Loucy (cell line): ENCODE measurements around the gene PLEKHN1.

Experiments used
- H2AFZ ChIP-seq: fragments of 200-600 bp; sonication (generic); 2 replicates; pipeline ENCODE4 v1.6.0; 2016; ENCODE audit warnings: antibody characterized with exemption, mild to moderate bottlenecking, low read length, moderate library complexity
- H3F3A ChIP-seq: fragments of 200-600 bp; 2 replicates; pipeline ENCODE4 v1.6.0; 2016; ENCODE audit warnings: antibody characterized with exemption, low read depth, mild to moderate bottlenecking
- H3K27me3 ChIP-seq: fragments of 200-600 bp; sonication (generic); 2 replicates; pipeline ENCODE4 v1.6.1; 2014; ENCODE audit warnings: low read length, mild to moderate bottlenecking; ENCODE audit not compliant: insufficient read depth, poor library complexity, severe bottlenecking
- H3K36me3 ChIP-seq: fragments of 200-600 bp; sonication (generic); 2 replicates; pipeline ENCODE4 v1.6.1; 2016; ENCODE audit warnings: low read length; ENCODE audit not compliant: insufficient read depth
- H3K4me1 ChIP-seq: fragments of 200-600 bp; sonication (generic); 2 replicates; pipeline ENCODE4 v1.5.1; 2014; ENCODE audit warnings: low read length, mild to moderate bottlenecking; ENCODE audit not compliant: insufficient read depth, poor library complexity, severe bottlenecking
- H3K4me2 ChIP-seq: fragments of 200-600 bp; sonication (generic); 2 replicates; pipeline ENCODE4 v1.6.0; 2014; ENCODE audit warnings: antibody characterized with exemption, low read length, low read depth, mild to moderate bottlenecking; ENCODE audit not compliant: poor library complexity, severe bottlenecking
- H3K4me3 ChIP-seq: fragments of 200-600 bp; sonication (generic); 2 replicates; pipeline ENCODE4 v1.5.1; 2014; ENCODE audit warnings: low read length, mild to moderate bottlenecking, mixed read lengths; ENCODE audit not compliant: poor library complexity, severe bottlenecking
- H3K79me2 ChIP-seq: fragments of 200-600 bp; sonication (generic); 2 replicates; pipeline ENCODE4 v1.6.1; 2014; ENCODE audit warnings: low read length; ENCODE audit not compliant: insufficient read depth
- H3K9ac ChIP-seq: fragments of 200-600 bp; sonication (generic); 2 replicates; pipeline ENCODE4 v1.6.0; 2014; ENCODE audit warnings: mild to moderate bottlenecking, low read depth, low read length, moderate library complexity; ENCODE audit not compliant: poor library complexity, severe bottlenecking
- H3K9me2 ChIP-seq: fragments of 200-600 bp; sonication (generic); replicated peaks from 2 replicates; pipeline ENCODE4 v1.6.1; 2016; ENCODE audit warnings: low read depth, low read length, mixed read lengths
- H3K9me3 ChIP-seq: fragments of 200-600 bp; sonication (generic); 2 replicates; pipeline ENCODE4 v1.6.1; 2014; ENCODE audit warnings: mild to moderate bottlenecking, antibody characterized with exemption, low read length, low read depth; ENCODE audit not compliant: insufficient read depth
- H4K20me1 ChIP-seq: fragments of 200-600 bp; sonication (generic); 2 replicates; pipeline ENCODE4 v1.6.0; 2014; ENCODE audit warnings: antibody characterized with exemption, low read length, mild to moderate bottlenecking; ENCODE audit not compliant: insufficient read depth, poor library complexity, severe bottlenecking
- EZH2phosphoT487 ChIP-seq: fragments of 200-600 bp; IDR thresholded peaks from 2 replicates; pipeline ENCODE4 v1.6.1; 2018; ENCODE audit warnings: antibody characterized with exemption, mild to moderate bottlenecking, moderate library complexity, borderline replicate concordance
- TF ChIP-seq, protein P1 (sequence below): fragments of 200-600 bp; sonication (generic); conservative IDR thresholded peaks from 2 replicates; pipeline ENCODE4 v1.5.1; 2014; ENCODE audit warnings: mild to moderate bottlenecking, antibody characterized with exemption, low read length

Gene PLEKHN1

DNA sequence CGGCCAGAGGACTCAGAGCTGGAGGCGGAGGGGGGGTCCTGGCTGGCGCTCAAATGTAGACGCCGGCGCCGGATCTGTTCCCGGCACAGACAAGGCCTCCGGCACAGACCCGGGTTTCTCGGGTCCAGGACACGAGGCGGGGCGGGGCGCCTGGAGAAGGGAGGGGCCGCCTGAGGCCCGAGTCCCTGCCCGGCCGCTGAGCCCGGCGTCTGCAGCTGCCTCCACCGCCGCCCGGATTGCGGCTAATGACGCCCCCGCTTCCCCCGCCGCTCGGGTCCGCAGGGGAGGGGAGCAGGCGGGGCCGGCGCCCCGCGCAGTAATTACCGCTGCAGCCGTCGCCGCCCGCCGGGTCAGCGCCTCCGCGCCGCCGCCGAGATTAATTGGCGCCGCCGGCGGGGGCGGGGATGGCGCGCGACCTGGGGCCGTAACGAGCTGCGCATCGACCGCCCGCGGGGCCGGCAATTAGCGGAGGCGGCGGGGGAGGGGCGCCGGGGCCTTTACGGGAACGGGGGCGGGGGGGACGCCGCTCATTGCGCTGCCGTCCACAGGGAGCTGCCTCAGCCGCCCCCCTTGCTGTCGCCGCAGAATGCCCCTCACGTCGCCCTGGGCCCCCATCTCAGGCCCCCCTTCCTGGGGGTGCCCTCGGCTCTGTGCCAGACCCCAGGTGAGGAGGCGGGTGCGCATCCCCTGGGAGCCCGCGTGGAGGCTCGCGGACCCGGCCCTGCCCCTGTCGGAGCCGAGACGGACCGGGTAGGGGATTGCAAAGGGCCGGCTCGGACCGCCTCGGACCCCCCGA is 24.5 kb upstream of the PLEKHN1 start:
- H3K9me2 ChIP-seq = no peaks in the 10 kb centered on the region
- no peaks in the 10 kb centered on the region for H3K9me3 ChIP-seq
- no peaks in the 10 kb centered on the region for H3F3A ChIP-seq
- H3K79me2 ChIP-seq = no peaks in the 10 kb centered on the region
- H3K4me3 ChIP-seq = peak overlapping the region; percentile 68
- peak overlapping the region; percentile 22 for H3K9ac ChIP-seq
- H3K27me3 ChIP-seq = peaks cover 15% of the 10 kb centered on the region
- peak overlapping the region; percentile 43; the same call in 1 of the 2 replicates for H2AFZ ChIP-seq
- H3K4me1 ChIP-seq = peaks cover 23% of the 10 kb centered on the region
- no peak for TF ChIP-seq EZH2phosphoT487
- TF ChIP-seq, protein P1, sequence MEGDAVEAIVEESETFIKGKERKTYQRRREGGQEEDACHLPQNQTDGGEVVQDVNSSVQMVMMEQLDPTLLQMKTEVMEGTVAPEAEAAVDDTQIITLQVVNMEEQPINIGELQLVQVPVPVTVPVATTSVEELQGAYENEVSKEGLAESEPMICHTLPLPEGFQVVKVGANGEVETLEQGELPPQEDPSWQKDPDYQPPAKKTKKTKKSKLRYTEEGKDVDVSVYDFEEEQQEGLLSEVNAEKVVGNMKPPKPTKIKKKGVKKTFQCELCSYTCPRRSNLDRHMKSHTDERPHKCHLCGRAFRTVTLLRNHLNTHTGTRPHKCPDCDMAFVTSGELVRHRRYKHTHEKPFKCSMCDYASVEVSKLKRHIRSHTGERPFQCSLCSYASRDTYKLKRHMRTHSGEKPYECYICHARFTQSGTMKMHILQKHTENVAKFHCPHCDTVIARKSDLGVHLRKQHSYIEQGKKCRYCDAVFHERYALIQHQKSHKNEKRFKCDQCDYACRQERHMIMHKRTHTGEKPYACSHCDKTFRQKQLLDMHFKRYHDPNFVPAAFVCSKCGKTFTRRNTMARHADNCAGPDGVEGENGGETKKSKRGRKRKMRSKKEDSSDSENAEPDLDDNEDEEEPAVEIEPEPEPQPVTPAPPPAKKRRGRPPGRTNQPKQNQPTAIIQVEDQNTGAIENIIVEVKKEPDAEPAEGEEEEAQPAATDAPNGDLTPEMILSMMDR = no peak
- no peaks in the 10 kb centered on the region for H4K20me1 ChIP-seq
- no peaks in the 10 kb centered on the region; the same call in 1 of the 2 replicates for H3K36me3 ChIP-seq
- H3K4me2 ChIP-seq = peak overlapping the region; percentile 78

GRCh38 chr1:942411-942821 is 23.9 kb upstream of the PLEKHN1 start:
- no peaks in the 10 kb centered on the region for H4K20me1 ChIP-seq
- peaks cover 15% of the 10 kb centered on the region for H3K27me3 ChIP-seq
- no peak overlapping the region for H3K9ac ChIP-seq
- H2AFZ ChIP-seq = no peak overlapping the region
- H3K9me3 ChIP-seq = no peaks in the 10 kb centered on the region
- H3K4me1 ChIP-seq = peaks cover 23% of the 10 kb centered on the region
- H3K4me3 ChIP-seq = no peak overlapping the region
- H3K36me3 ChIP-seq = no peaks in the 10 kb centered on the region; the same call in 1 of the 2 replicates
- H3K4me2 ChIP-seq = no peak overlapping the region
- H3K9me2 ChIP-seq = no peaks in the 10 kb centered on the region
- no peaks in the 10 kb centered on the region for H3K79me2 ChIP-seq
- TF ChIP-seq, protein P1 = no peak
- no peak for TF ChIP-seq EZH2phosphoT487
- H3F3A ChIP-seq = no peaks in the 10 kb centered on the region

- Histone ChIP-seq H3K4me3 (no peak overlapping the region), H3K9me2 (no peaks in the 10 kb centered on the region), H3K4me2 (no peak overlapping the region), H3K9me3 (no peaks in the 10 kb centered on the region), H3F3A (no peaks in the 10 kb centered on the region), H3K4me1 (peaks cover 23% of the 10 kb centered on the region), H3K79me2 (no peaks in the 10 kb centered on the region), H4K20me1 (no peaks in the 10 kb centered on the region), H3K27me3 (peaks cover 15% of the 10 kb centered on the region), H3K36me3 (peaks cover 3% of the 10 kb centered on the region; the same call in 1 of the 2 replicates), H3K9ac (no peak overlapping the region), H2AFZ (no peak overlapping the region)
- TF ChIP-seq, protein P1 = no peak
- no peak for TF ChIP-seq EZH2phosphoT487
Observed at GRCh38 chr1:942864-943533, 23.3 kb upstream of the PLEKHN1 start.
